Measurements from ENCODE around the gene FUT8.
"Not testable (repeated sequence)": the region's sequence is repeated elsewhere in the genome, so short reads cannot be mapped to it uniquely, and the experiment has no call there.

The FUT8 gene

GRCh38 chr14:65661865-65662264 lies 249.3 kb downstream of the FUT8 start:
- DNase-seq (ENCODE audit: low read depth): no peak
- H3K4me3 ChIP-seq (ENCODE audit: control insufficient read depth, low read depth, low read length): no peak overlapping the region
- TF ChIP-seq CTCF (IDR thresholded peaks at IDR 0.05; ENCODE audit: control insufficient read depth, insufficient read depth, low read depth, low read length, missing control alignments): no peak

GRCh38 chr14:65664436-65664835 lies 251.9 kb downstream of the FUT8 start:
- TF ChIP-seq CTCF (IDR thresholded peaks at IDR 0.05; ENCODE audit: control insufficient read depth, insufficient read depth, low read depth, low read length, missing control alignments): no peak
- DNase-seq (ENCODE audit: low read depth): no peak
- no peak overlapping the region for H3K4me3 ChIP-seq (ENCODE audit: control insufficient read depth, low read depth, low read length)

- no peak for DNase-seq (ENCODE audit: low read depth)
- TF ChIP-seq CTCF (IDR thresholded peaks at IDR 0.05; ENCODE audit: control insufficient read depth, insufficient read depth, low read depth, low read length, missing control alignments): no peak
- no peak overlapping the region for H3K4me3 ChIP-seq (ENCODE audit: control insufficient read depth, low read depth, low read length)
Observed at GRCh38 chr14:65676361-65677014, 264.0 kb downstream of the FUT8 start.

- TF ChIP-seq CTCF (IDR thresholded peaks at IDR 0.05; ENCODE audit: control insufficient read depth, insufficient read depth, low read depth, low read length, missing control alignments): no peak
- H3K4me3 ChIP-seq (ENCODE audit: control insufficient read depth, low read depth, low read length): no peak overlapping the region
- DNase-seq (ENCODE audit: low read depth): no peak
Observed at GRCh38 chr14:65685572-65685971, 273.0 kb downstream of the FUT8 start.

- no peak for TF ChIP-seq CTCF (IDR thresholded peaks at IDR 0.05; ENCODE audit: control insufficient read depth, insufficient read depth, low read depth, low read length, missing control alignments)
Observed at GRCh38 chr14:65686761-65687160, 274.2 kb downstream of the FUT8 start.

GRCh38 chr14:65689070-65689469 lies 276.5 kb downstream of the FUT8 start:
- H3K4me3 ChIP-seq (ENCODE audit: control insufficient read depth, low read depth, low read length): no peak overlapping the region
- no peak for TF ChIP-seq CTCF (IDR thresholded peaks at IDR 0.05; ENCODE audit: control insufficient read depth, insufficient read depth, low read depth, low read length, missing control alignments)

More at GRCh38 chr14:65686761-65687160, 274.2 kb downstream of the FUT8 start:
- no peak for DNase-seq (ENCODE audit: low read depth)
- no peak overlapping the region for H3K4me3 ChIP-seq (ENCODE audit: control insufficient read depth, low read depth, low read length)

GRCh38 chr14:65692566-65692965 lies 280.0 kb downstream of the FUT8 start:
- H3K4me3 ChIP-seq (ENCODE audit: control insufficient read depth, low read depth, low read length); DNase-seq (ENCODE audit: low read depth): not testable (repeated sequence)

More at GRCh38 chr14:65689070-65689469, 276.5 kb downstream of the FUT8 start:
- DNase-seq (ENCODE audit: low read depth): no peak
